ENCODE data around the gene CNTN1.

Gene CNTN1

GRCh38 chr12:40999210-40999609 lies 307.0 kb downstream of the CNTN1 start:
- DNase-seq (ENCODE audit: low read depth, low spot score) = no peak
- POLR2A ChIA-PET = no interaction called here
- no peak for TF ChIP-seq CTCF (IDR thresholded peaks at IDR 0.05; ENCODE audit: insufficient read depth, low read length, missing control alignments)
- H3K4me3 ChIP-seq (ENCODE audit: low read depth, low read length) = no peak overlapping the region
- CTCF ChIA-PET = no interaction called here

- TF ChIP-seq CTCF (IDR thresholded peaks at IDR 0.05; ENCODE audit: insufficient read depth, low read length, missing control alignments) = no peak
- H3K4me3 ChIP-seq (ENCODE audit: low read depth, low read length) = no peak overlapping the region
- ChIA-PET CTCF (no interaction called here), POLR2A (no interaction called here)
- DNase-seq (ENCODE audit: low read depth, low spot score) = no peak
Observed at GRCh38 chr12:41008472-41008871, 316.2 kb downstream of the CNTN1 start.

- DNase-seq (ENCODE audit: low read depth, low spot score) = no peak
- H3K4me3 ChIP-seq (ENCODE audit: low read depth, low read length) = no peak overlapping the region
- ChIA-PET CTCF (no interaction called here), POLR2A (no interaction called here)
- TF ChIP-seq CTCF (IDR thresholded peaks at IDR 0.05; ENCODE audit: insufficient read depth, low read length, missing control alignments) = no peak
Observed at GRCh38 chr12:41011939-41012338, 319.7 kb downstream of the CNTN1 start.

DNA sequence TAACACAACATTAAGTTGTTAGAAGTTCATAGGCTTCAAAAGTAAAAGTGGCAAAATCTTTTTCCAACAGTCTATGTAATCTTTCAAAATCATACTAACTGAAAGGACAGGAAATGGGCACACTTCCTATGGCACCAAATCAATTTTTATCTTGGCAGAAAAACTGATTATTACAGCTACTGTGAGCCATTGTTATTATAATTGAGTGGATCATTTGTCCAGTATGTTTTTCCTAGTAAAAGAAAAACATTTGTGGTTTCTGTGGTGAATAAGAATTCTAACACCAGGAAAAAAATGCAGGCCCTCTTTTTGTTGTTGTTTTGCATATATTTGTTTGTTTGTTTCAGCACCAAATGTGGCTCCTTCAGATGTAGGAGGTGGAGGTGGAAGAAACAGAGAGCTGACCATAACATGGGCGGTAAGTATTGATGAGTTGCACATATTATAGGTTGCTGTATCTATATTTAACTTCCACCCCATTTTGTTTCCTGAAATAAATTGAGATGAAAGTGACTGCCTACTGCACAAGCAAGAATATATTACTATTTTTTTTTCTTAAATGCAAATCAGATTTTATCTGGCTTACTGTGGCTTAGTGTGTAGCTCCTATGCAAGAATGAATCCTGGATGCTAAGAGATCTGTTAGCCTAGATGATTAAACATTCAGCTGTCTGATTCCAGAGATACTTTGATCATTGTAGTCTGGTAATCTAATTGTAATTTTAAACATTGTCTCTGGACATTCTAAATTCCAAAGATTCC lies 321.8 kb downstream of the CNTN1 start:
- TF ChIP-seq CTCF (IDR thresholded peaks at IDR 0.05; ENCODE audit: insufficient read depth, low read length, missing control alignments) = no peak
- H3K4me3 ChIP-seq (ENCODE audit: low read depth, low read length) = no peak overlapping the region
- ChIA-PET POLR2A (no interaction called here), CTCF (no interaction called here)
- no peak for DNase-seq (ENCODE audit: low read depth, low spot score)

DNA sequence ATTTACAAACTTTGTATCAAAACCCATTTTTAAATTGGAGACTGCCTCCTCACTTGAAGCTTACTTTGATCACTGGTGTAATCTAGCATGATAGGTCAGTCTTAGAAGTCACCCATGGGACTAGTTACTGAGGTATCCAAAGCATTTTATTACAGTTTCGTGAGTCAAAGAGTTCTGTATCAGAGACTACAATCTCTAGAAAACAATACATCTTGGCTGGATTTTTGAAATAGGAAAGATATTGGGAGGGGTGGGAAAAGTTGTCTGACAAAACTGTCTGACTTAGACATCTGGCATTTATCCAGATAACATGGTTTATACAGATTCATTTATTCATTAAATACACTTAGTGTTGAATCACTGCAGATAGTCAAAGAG lies 322.4 kb downstream of the CNTN1 start:
- no peak for DNase-seq (ENCODE audit: low read depth, low spot score)
- TF ChIP-seq CTCF (IDR thresholded peaks at IDR 0.05; ENCODE audit: insufficient read depth, low read length, missing control alignments) = no peak
- POLR2A ChIA-PET = no interaction called here
- CTCF ChIA-PET = no interaction called here
- H3K4me3 ChIP-seq (ENCODE audit: low read depth, low read length) = no peak overlapping the region

GRCh38 chr12:41018010-41018409 lies 325.8 kb downstream of the CNTN1 start:
- no peak for TF ChIP-seq CTCF (IDR thresholded peaks at IDR 0.05; ENCODE audit: insufficient read depth, low read length, missing control alignments)
- H3K4me3 ChIP-seq (ENCODE audit: low read depth, low read length) = no peak overlapping the region
- ChIA-PET POLR2A (no interaction called here), CTCF (no interaction called here)
- DNase-seq (ENCODE audit: low read depth, low spot score) = no peak
